Right lobe of liver (tissue), 6 donors: Measurements from ENCODE around the gene IBA57. TPM values are rescaled to one million over a fixed set of nuclear protein-coding genes. Genes with fewer than 3 reads are reported as not detected.

ENCODE experiments used
- ATAC-seq, 4 donors: fragments of 200-7000 bp; cut with Tn5 transposase; one replicate each; pipeline ENCODE4 v1.9.1; 2020; ENCODE audit warnings: mild to moderate bottlenecking in 4 of 4, moderate library complexity in 4 of 4
- DNase-seq, 3 donors: peaks; one replicate each; pipeline ENCODE4 v3.0.0-alpha.2; 2020
- H3K27ac ChIP-seq, 3 donors: fragments of 200-600 bp; one replicate each; pipeline ENCODE4 v1.8.0; 2022
- H3K27me3 ChIP-seq, 2 donors: fragments of 200-600 bp; one replicate each; pipeline ENCODE4 v1.8.0; 2022
- H3K36me3 ChIP-seq, 4 donors: fragments of 200-600 bp; sonication (generic) in 1 of 4; one replicate each; pipeline versions ENCODE4 v1.5.1 to v1.8.0; 2017 to 2022; ENCODE audit warnings: control low read depth in 1 of 4
- H3K4me1 ChIP-seq, 4 donors: fragments of 200-600 bp; sonication (generic) in 1 of 4; one replicate each; pipeline versions ENCODE4 v1.5.1 to v1.8.0; 2017 to 2022; ENCODE audit warnings: control low read depth in 1 of 4
- H3K4me3 ChIP-seq, 3 donors: fragments of 200-600 bp; one replicate each; pipeline ENCODE4 v1.8.0; 2022
- H3K9me3 ChIP-seq, 4 donors: fragments of 200-600 bp; sonication (generic) in 1 of 4; one replicate each; pipeline versions ENCODE4 v1.5.1 to v1.8.0; 2017 to 2022; ENCODE audit warnings: control low read depth in 1 of 4
- POLR2A ChIP-seq: fragments of 450-650 bp; IDR thresholded peaks from one replicate; pipeline ENCODE4 v1.6.1; 2017; ENCODE audit warnings: antibody characterized with exemption, mild to moderate bottlenecking
- WGBS: methylation state at CpG from one replicate; pipeline ENCODE4 v1.1.6; 2018; ENCODE audit warnings: low coverage, low lambda C conversion rate; ENCODE audit not compliant: insufficient coverage; ENCODE audit errors: missing lambda C conversion rate; 5-methylcytosine and 5-hydroxymethylcytosine counted together
- intact Hi-C, 2 donors: fragments of 100-400 bp; cut with DNase I; formaldehyde crosslinking; loops; one replicate each; pipeline versions ENCODE4 v1.11.2 to v1.14.1; 2022
- total RNA-seq, 6 experiments: library from RNA; depleted of rRNA in 2 of 6; stranded (reverse); fragments of >200 nt in 2 of 6; fragmentation: NEBNext Ultra II Directional in 3 of 6; extraction: Animal tissue kit (Norgen Biotek cat#: 25700) in 3 of 6; gene quantifications; one replicate each; pipeline versions ENCODE4 v1.1.0 to v1.2.4, GENCODE V29; 2016 to 2023
- TF ChIP-seq, protein P1 (sequence below), 4 donors: fragments of 200-600 bp in 3 of 4; fragments of 450-650 bp in 1 of 4; IDR thresholded peaks; one replicate each; pipeline versions ENCODE4 v1.5.1 to v1.8.0; 2016 to 2022; ENCODE audit warnings: antibody characterized with exemption in 4 of 4, mild to moderate bottlenecking in 2 of 4
- donor health status: DM: no; HTN: yes; CAD: no.
- donor health status: DM: no; HTN: no; CAD: no.
- donor health status: DM: no; HTN: no; CAD: no.
- donor health status: DM: no; HTN: yes; CAD: no.
- donor health status: DM: no; HTN: yes; CAD: no.

IBA57 gene
- total RNA-seq, 6 experiments from 2014 or later = 5.1 to 8.0 (median 6.1) TPM

DNA sequence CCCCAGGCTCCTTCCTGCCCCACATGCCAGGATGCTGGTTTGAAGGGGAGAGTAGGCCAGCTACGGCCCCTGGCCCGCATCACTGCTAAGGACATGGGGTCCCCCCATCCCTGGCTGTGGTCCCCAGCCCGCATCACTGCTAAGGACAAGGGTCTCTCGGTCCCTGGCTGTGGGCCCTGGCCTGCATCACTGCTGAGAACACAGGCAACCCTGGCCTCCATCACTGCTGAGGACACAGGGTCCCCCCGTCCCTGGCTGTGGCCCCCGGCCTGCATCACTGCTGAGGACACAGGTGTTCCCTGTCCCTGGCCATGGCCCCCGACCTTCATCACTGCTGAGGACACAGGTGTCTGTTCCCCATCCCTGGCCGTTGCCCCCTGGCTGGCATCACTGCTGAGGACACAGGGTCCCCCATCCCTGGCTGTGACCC, 41.8 kb downstream of the IBA57 start:
- no peak for ATAC-seq
- TF ChIP-seq, protein P1, sequence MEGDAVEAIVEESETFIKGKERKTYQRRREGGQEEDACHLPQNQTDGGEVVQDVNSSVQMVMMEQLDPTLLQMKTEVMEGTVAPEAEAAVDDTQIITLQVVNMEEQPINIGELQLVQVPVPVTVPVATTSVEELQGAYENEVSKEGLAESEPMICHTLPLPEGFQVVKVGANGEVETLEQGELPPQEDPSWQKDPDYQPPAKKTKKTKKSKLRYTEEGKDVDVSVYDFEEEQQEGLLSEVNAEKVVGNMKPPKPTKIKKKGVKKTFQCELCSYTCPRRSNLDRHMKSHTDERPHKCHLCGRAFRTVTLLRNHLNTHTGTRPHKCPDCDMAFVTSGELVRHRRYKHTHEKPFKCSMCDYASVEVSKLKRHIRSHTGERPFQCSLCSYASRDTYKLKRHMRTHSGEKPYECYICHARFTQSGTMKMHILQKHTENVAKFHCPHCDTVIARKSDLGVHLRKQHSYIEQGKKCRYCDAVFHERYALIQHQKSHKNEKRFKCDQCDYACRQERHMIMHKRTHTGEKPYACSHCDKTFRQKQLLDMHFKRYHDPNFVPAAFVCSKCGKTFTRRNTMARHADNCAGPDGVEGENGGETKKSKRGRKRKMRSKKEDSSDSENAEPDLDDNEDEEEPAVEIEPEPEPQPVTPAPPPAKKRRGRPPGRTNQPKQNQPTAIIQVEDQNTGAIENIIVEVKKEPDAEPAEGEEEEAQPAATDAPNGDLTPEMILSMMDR (IDR thresholded peaks at IDR 0.05) = no peak
- TF ChIP-seq POLR2A = no peak
- Histone ChIP-seq H3K27ac (no peak overlapping the region), H3K36me3 (no peaks in the 10 kb centered on the region), H3K4me3 (no peak overlapping the region), H3K27me3 (no peaks in the 10 kb centered on the region), H3K9me3 (no peaks in the 10 kb centered on the region), H3K4me1 (no peaks in the 10 kb centered on the region)
- intact Hi-C loops = no loop called here
- WGBS = no CpG with 5 or more reads among the region's 8 CpGs
- DNase-seq = no peak

DNA sequence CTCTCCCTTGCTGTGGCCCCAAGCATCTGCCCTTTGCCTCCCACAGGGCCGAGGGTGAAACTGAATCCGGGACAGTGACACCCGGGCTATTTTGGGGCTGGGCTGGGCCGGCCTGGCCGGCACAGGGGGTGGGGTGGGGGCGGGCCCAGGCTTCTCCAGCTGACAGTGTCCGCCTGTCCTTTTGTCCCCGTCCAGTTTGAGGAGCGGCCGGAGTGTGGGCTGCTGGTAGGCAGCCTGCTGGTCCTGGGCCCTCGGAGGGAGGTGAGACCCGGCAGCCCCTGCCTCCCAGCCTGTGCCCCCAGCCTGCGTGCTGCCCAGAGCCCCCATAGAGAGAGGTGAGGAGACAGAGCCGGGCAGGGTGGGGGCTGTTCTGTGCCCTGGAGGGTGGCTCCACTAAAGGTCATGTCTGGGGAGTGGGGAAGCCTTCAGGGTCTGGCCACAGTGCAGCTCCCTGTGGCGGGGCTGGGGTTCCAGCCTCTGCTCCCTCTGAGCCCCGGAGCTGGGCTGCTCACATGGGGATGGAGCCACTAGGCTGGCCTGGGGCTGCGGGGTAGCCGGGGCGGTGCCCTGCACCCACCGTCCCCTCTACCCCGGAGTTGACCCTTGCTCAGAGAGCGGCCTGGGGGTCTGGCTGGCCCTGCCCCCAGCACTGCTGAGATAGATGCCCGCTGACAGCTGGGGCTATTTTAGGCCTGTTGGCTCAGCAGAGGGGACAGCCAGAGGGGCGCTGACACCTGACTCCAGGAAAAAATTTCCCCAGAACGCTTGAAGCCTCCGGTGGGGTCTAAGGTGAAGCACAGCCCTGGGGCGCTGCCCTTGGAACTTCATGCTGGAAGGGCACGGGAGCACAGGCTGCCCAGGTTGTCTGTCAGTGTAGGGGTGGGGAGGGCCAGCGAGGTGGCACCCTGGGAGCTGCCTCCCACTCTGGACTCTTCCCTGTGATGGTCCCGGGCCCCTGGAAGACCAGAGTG, 42.5 kb downstream of the IBA57 start, which contains the start of gene OBSCN:
OBSCN (plus strand) TSS at position 194 of the 971 bp plus-strand sequence. CDS start 3,740 bp downstream, outside the sequence.
- Histone ChIP-seq H3K27me3 (no peaks in the 10 kb centered on the region), H3K4me3 (no peak within 1 kb of the TSS), H3K9me3 (no peaks in the 10 kb centered on the region), H3K36me3 (no peaks in the 10 kb centered on the region), H3K27ac (no peak within 1 kb of the TSS), H3K4me1 (peaks cover 0 to 1% (median 0%) of the 10 kb centered on the region in 4 donors)
- ATAC-seq = no peak
- no peak for DNase-seq
- TF ChIP-seq, protein P1 (IDR thresholded peaks at IDR 0.05) = no peak
- no peak for TF ChIP-seq POLR2A
- 0% methylated on average over 2 of the region's 30 CpGs for WGBS
- intact Hi-C loops = no loop called here

DNA sequence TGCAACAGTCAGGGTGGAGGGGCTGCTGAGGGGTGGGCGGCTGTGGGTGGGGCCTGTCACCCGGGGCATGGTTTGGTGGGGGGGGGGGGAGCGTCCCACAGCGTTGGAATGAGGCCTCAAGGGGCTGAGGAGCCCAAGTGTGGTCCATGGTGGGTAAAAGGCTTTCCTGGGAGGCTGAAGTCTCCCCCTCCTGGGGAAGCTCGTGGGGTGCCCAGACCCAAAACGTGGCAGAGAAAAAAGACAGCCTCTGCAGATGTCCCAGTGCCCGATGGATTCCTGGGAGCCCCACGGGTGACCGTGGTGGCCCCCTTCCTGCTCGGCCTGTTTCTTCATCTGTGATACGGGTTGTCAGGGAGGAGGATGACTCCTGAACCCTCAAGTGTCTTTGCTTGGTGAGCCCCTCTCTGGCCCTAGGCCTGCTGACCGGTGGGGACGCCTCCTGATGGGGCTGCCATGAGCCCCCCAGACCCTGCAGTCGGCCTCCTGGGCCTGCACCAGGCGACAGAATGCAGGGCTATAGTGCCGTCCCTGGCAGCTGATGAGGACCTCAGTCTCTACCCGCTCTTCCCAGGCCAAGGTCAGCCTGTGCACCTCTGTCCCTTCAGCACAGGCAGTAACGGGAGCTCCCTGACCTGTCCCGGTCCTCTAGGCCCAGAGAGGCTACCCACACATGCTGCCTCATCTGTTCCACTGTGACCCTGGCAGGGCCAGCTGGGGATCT, 43.4 kb downstream of the IBA57 start:
- TF ChIP-seq, protein P1 (IDR thresholded peaks at IDR 0.05) = no peak
- TF ChIP-seq POLR2A = no peak
- WGBS = 8% methylated on average over 2 of the region's 19 CpGs
- ATAC-seq = no peak
- H3K4me3 ChIP-seq = no peak overlapping the region
- no peak overlapping the region for H3K27ac ChIP-seq
- no peaks in the 10 kb centered on the region for H3K36me3 ChIP-seq
- peaks cover 0 to 4% (median 0%) of the 10 kb centered on the region in 4 donors for H3K4me1 ChIP-seq
- no peaks in the 10 kb centered on the region for H3K27me3 ChIP-seq
- intact Hi-C loops = no loop called here
- no peaks in the 10 kb centered on the region for H3K9me3 ChIP-seq
- DNase-seq = no peak

DNA sequence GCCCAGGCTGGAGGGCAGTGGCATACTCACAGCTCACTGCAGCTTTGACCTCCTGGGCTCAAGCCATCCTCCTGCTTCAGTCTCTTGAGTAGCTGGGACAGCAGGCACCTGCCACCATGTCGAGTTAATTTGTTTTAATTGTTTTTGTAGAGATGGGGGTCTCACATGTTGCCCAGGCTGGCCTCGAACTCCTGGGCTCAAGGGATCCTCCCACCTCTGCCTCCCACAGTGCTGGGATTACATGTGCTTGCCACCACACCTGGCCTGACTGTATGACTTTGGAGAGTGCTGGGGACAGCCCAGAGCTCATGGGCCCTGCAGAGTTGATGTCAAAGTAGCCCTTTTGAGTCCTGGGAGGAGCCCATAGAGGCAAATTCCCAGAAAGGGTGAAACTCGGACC, 44.1 kb downstream of the IBA57 start:
- Histone ChIP-seq H3K27ac (no peak overlapping the region), H3K4me3 (no peak overlapping the region), H3K36me3 (no peaks in the 10 kb centered on the region), H3K27me3 (no peaks in the 10 kb centered on the region), H3K4me1 (peaks cover 0 to 4% (median 0%) of the 10 kb centered on the region in 4 donors), H3K9me3 (no peaks in the 10 kb centered on the region)
- no peak for DNase-seq
- TF ChIP-seq, protein P1 (IDR thresholded peaks at IDR 0.05) = no peak
- no peak for TF ChIP-seq POLR2A
- intact Hi-C loops = no loop called here
- no peak for ATAC-seq
- no CpG with 5 or more reads among the region's 3 CpGs for whole genome bisulfite sequencing
